Stimulated activated CD4-positive, alpha-beta T cell treated with anti-CD3 and anti-CD28 coated beads, Interleukin-4, amount 100 ng/mL, for 1 hour (primary cell): ENCODE results near the gene HOXA3.
A peak's percentile ranks its signal among the peaks of the same experiment; 100 is the strongest.

Experiments
- DNase-seq: peaks from one replicate; pipeline ENCODE4 v3.0.0-alpha.2; 2020

Gene HOXA3

GRCh38 chr7:27154901-27155815 lies 2.8 kb upstream of the HOXA3 start:
- peak; percentile 51 for DNase-seq

GRCh38 chr7:27154369-27154768 lies 2.0 kb upstream of the HOXA3 start:
- no peak for DNase-seq

GRCh38 chr7:27153526-27153925 lies 1.1 kb upstream of the HOXA3 start:
- no peak for DNase-seq

GRCh38 chr7:27152816-27153442 lies 546 bp upstream of the HOXA3 start:
- no peak for DNase-seq

- no peak for DNase-seq
Observed at GRCh38 chr7:27151341-27151930, 947 bp downstream of the HOXA3 start.

GRCh38 chr7:27150568-27151340 lies 1.6 kb downstream of the HOXA3 start:
- peak; percentile 71 for DNase-seq

- DNase-seq = no peak
Observed at GRCh38 chr7:27149842-27150567, 2.4 kb downstream of the HOXA3 start.

- no peak for DNase-seq
Observed at GRCh38 chr7:27148756-27149641, 3.4 kb downstream of the HOXA3 start.

- no peak for DNase-seq
Observed at GRCh38 chr7:27148031-27148755, 4.2 kb downstream of the HOXA3 start.

- no peak for DNase-seq
Observed at GRCh38 chr7:27147199-27148030, 5.0 kb downstream of the HOXA3 start, which contains the start of gene HOXA6. Gene HOXA6 (minus strand): TSS chr7:27147774. CDS start chr7:27147749, 25 bp downstream.

- DNase-seq = no peak
Observed at GRCh38 chr7:27146491-27147198, 5.7 kb downstream of the HOXA3 start.

- no peak for DNase-seq
Observed at GRCh38 chr7:27145914-27146412, 6.4 kb downstream of the HOXA3 start.

GRCh38 chr7:27145165-27145913 lies 7.0 kb downstream of the HOXA3 start:
- no peak for DNase-seq

- DNase-seq = no peak
Observed at GRCh38 chr7:27144781-27145164, 7.6 kb downstream of the HOXA3 start.

GRCh38 chr7:27143950-27144780 lies 8.2 kb downstream of the HOXA3 start:
- no peak for DNase-seq

- no peak for DNase-seq
Observed at GRCh38 chr7:27143023-27143949, 9.1 kb downstream of the HOXA3 start, which contains the start of gene HOXA5. Gene HOXA5 (minus strand): TSS chr7:27143681. CDS start chr7:27143607, 74 bp downstream.
